ENCODE results near the gene PAPPA.

PAPPA gene

GRCh38 chr9:116394070-116394469, 240.5 kb downstream of the PAPPA start:
- DNase-seq, result no peak

GRCh38 chr9:116394894-116395698, 241.5 kb downstream of the PAPPA start:
- no peak for DNase-seq

- no peak for DNase-seq
Observed at GRCh38 chr9:116395699-116396037, 242.1 kb downstream of the PAPPA start.

- no peak for DNase-seq
Observed at GRCh38 chr9:116403171-116403570, 249.6 kb downstream of the PAPPA start.

- DNase-seq, result no peak
Observed at GRCh38 chr9:116404228-116404627, 250.6 kb downstream of the PAPPA start.

GRCh38 chr9:116405321-116405720, 251.7 kb downstream of the PAPPA start:
- no peak for DNase-seq

GRCh38 chr9:116406469-116406868, 252.9 kb downstream of the PAPPA start:
- no peak for DNase-seq

- DNase-seq, result no peak
Observed at GRCh38 chr9:116409129-116409528, 255.5 kb downstream of the PAPPA start.

- no peak for DNase-seq
Observed at GRCh38 chr9:116409638-116410037, 256.0 kb downstream of the PAPPA start.

- no peak for DNase-seq
Observed at GRCh38 chr9:116411506-116411905, 257.9 kb downstream of the PAPPA start.

GRCh38 chr9:116414374-116414773, 260.8 kb downstream of the PAPPA start:
- DNase-seq, result no peak

GRCh38 chr9:116416421-116416820, 262.8 kb downstream of the PAPPA start:
- no peak for DNase-seq

- DNase-seq, result no peak
Observed at GRCh38 chr9:116417464-116417863, 263.9 kb downstream of the PAPPA start.

GRCh38 chr9:116419181-116419580, 265.6 kb downstream of the PAPPA start:
- DNase-seq, result no peak

GRCh38 chr9:116420993-116421538, 267.5 kb downstream of the PAPPA start:
- DNase-seq, result no peak

- DNase-seq, result no peak
Observed at GRCh38 chr9:116422119-116422979, 268.8 kb downstream of the PAPPA start.

GRCh38 chr9:116423149-116423548, 269.6 kb downstream of the PAPPA start:
- DNase-seq, result no peak

GRCh38 chr9:116425244-116425643, 271.7 kb downstream of the PAPPA start:
- DNase-seq, result no peak

- DNase-seq, result no peak
Observed at GRCh38 chr9:116430849-116431248, 277.3 kb downstream of the PAPPA start.

GRCh38 chr9:116432051-116432450, 278.5 kb downstream of the PAPPA start:
- DNase-seq, result no peak

- no peak for DNase-seq
Observed at GRCh38 chr9:116434314-116434713, 280.7 kb downstream of the PAPPA start.

GRCh38 chr9:116435706-116436105, 282.1 kb downstream of the PAPPA start:
- no peak for DNase-seq

GRCh38 chr9:116436121-116436520, 282.5 kb downstream of the PAPPA start:
- no peak for DNase-seq
